Uterus (tissue), 2 donors: ENCODE measurements around the gene FBN2.

ENCODE experiments used
- POLR2A ChIP-seq, 2 donors: fragments of 450-650 bp; IDR thresholded peaks; one replicate each; pipeline ENCODE4 v1.6.1; 2016; ENCODE audit warnings: antibody characterized with exemption in 2 of 2, mild to moderate bottlenecking in 1 of 2, moderate library complexity in 1 of 2
- TF ChIP-seq, protein P1 (sequence below), 4 experiments: fragments of 200-600 bp in 2 of 4; fragments of 450-650 bp in 2 of 4; sonication (generic) in 2 of 4; IDR thresholded peaks; one replicate each; pipeline ENCODE4 v1.5.1; 2016 to 2019; ENCODE audit warnings: antibody characterized with exemption in 4 of 4, mild to moderate bottlenecking in 2 of 4, moderate library complexity in 1 of 4

DNA sequence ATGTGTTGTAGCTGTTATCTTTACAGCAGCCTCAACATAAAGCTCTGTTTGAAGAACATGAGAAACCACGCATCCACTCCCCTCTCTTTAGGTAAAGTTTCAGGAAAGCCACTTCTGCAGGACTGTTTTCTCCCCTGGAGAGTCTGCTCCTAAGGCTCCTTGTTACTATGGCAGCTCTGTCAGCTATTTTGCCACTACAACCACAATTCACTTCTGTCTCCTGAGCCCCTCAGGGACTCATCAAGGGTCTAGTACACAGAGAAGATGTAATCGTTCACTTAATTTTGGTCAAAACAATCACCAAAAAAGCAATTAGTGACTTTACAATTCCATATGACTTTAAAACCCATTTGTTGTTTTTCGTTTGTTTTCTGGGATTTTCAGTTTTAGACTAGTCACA is 157.7 kb downstream of the FBN2 start:
- TF ChIP-seq, protein P1, sequence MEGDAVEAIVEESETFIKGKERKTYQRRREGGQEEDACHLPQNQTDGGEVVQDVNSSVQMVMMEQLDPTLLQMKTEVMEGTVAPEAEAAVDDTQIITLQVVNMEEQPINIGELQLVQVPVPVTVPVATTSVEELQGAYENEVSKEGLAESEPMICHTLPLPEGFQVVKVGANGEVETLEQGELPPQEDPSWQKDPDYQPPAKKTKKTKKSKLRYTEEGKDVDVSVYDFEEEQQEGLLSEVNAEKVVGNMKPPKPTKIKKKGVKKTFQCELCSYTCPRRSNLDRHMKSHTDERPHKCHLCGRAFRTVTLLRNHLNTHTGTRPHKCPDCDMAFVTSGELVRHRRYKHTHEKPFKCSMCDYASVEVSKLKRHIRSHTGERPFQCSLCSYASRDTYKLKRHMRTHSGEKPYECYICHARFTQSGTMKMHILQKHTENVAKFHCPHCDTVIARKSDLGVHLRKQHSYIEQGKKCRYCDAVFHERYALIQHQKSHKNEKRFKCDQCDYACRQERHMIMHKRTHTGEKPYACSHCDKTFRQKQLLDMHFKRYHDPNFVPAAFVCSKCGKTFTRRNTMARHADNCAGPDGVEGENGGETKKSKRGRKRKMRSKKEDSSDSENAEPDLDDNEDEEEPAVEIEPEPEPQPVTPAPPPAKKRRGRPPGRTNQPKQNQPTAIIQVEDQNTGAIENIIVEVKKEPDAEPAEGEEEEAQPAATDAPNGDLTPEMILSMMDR (IDR thresholded peaks at IDR 0.05) = no peak
- no peak for TF ChIP-seq POLR2A (IDR thresholded peaks at IDR 0.05)
